GM23248 (cell line): Measurements from ENCODE around the gene CD5L.

Experiments used
- EZH2 ChIP-seq: fragments of 200-600 bp; sonication (generic); IDR thresholded peaks from 2 replicates; pipeline ENCODE4 v1.6.1; 2018; ENCODE audit warnings: antibody characterized with exemption, mild to moderate bottlenecking; ENCODE audit not compliant: insufficient read depth, poor library complexity, severe bottlenecking
- EZH2phosphoT487 ChIP-seq: fragments of 200-600 bp; sonication (generic); IDR thresholded peaks from 2 replicates; pipeline ENCODE4 v1.6.1; 2018; ENCODE audit warnings: antibody characterized with exemption, moderate library complexity, mild to moderate bottlenecking, low read depth; ENCODE audit not compliant: insufficient read depth

DNA sequence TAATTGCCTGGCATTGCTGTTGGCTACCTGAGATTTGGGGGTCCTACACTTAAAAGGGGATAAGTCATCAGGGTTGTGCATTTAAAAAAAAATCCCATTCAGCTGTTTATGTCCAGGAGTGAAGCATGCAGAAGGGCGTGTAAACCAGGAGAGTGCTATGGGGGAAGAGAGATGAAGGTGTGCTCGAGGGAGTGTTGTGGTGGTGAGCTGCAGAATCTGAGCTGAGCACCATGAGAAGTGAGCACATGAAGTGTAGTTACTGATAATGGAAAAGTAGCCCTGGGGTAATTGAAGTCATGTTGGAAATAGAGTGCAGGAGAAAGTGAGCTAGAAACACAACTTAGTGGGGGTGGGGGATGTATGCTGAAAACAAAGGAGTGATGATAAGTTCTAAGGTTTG, 22.4 kb downstream of the CD5L start:
- TF ChIP-seq EZH2 (no peak), EZH2phosphoT487 (no peak)
